ENCODE results near the gene NLK. TPM values are rescaled to one million over a fixed set of nuclear protein-coding genes. Genes with fewer than 3 reads are reported as not detected.
A peak's percentile ranks its signal among the peaks of the same experiment; 100 is the strongest.

Gene NLK
- total RNA-seq, 1 experiment from 2014 or later, result 14.9 TPM

GRCh38 chr17:28177351-28177750 lies 134.9 kb downstream of the NLK start:
- intact Hi-C loops (cut with micrococcal nuclease), result loop anchor here (10.0 kb wide), 1 partner anchor 133 kb away; the partner anchor contains the start of gene NLK
- no peaks in the 10 kb centered on the region for H3K27me3 ChIP-seq (ENCODE audit: low read length)
- no peak overlapping the region for H3K4me3 ChIP-seq (ENCODE audit: low read length)
- BruUV-seq (replicated peaks), result no TSS peak
- no peaks in the 10 kb centered on the region for H3K4me1 ChIP-seq (ENCODE audit: insufficient read depth, low read length)
- H3K4me2 ChIP-seq (ENCODE audit: low read length), result no peak overlapping the region
- no peak overlapping the region for H3K27ac ChIP-seq (ENCODE audit: low read length)
- no peak overlapping the region for H3K9ac ChIP-seq (ENCODE audit: low read length)
- H3K79me2 ChIP-seq (ENCODE audit: low read length), result no peaks in the 10 kb centered on the region
- ChIA-PET POLR2A (ENCODE audit: unreplicated experiment) (no interaction called here), CTCF (no interaction called here)
- H3K9me2 ChIP-seq (replicated peaks; ENCODE audit: low read length), result no peaks in the 10 kb centered on the region
- no peak for TF ChIP-seq EZH2phosphoT487 (IDR thresholded peaks at IDR 0.05; ENCODE audit: borderline replicate concordance, low read length)
- no peak for TF ChIP-seq EZH2 (IDR thresholded peaks at IDR 0.05; ENCODE audit: low read length, unreplicated experiment)
- TF ChIP-seq, protein P1, sequence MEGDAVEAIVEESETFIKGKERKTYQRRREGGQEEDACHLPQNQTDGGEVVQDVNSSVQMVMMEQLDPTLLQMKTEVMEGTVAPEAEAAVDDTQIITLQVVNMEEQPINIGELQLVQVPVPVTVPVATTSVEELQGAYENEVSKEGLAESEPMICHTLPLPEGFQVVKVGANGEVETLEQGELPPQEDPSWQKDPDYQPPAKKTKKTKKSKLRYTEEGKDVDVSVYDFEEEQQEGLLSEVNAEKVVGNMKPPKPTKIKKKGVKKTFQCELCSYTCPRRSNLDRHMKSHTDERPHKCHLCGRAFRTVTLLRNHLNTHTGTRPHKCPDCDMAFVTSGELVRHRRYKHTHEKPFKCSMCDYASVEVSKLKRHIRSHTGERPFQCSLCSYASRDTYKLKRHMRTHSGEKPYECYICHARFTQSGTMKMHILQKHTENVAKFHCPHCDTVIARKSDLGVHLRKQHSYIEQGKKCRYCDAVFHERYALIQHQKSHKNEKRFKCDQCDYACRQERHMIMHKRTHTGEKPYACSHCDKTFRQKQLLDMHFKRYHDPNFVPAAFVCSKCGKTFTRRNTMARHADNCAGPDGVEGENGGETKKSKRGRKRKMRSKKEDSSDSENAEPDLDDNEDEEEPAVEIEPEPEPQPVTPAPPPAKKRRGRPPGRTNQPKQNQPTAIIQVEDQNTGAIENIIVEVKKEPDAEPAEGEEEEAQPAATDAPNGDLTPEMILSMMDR (conservative IDR thresholded peaks at IDR 0.05; ENCODE audit: low read depth, low read length), result no peak
- no peaks in the 10 kb centered on the region for H3K9me3 ChIP-seq (ENCODE audit: low read length)
- H2AFZ ChIP-seq (ENCODE audit: low read length), result no peak overlapping the region
- ATAC-seq (no peak), DNase-seq (no peak)
- H3F3A ChIP-seq (ENCODE audit: low read length, unreplicated experiment), result no peaks in the 10 kb centered on the region
- no peaks in the 10 kb centered on the region; the same call in 1 of the 2 replicates for H3K36me3 ChIP-seq (ENCODE audit: low read depth, low read length)
- H4K20me1 ChIP-seq (ENCODE audit: low read length), result no peaks in the 10 kb centered on the region

GRCh38 chr17:28178800-28179199 lies 136.3 kb downstream of the NLK start:
- no peak overlapping the region for H3K4me2 ChIP-seq (ENCODE audit: low read length)
- no peaks in the 10 kb centered on the region for H3K27me3 ChIP-seq (ENCODE audit: low read length)
- BruUV-seq (replicated peaks), result no TSS peak
- no peaks in the 10 kb centered on the region for H3F3A ChIP-seq (ENCODE audit: low read length, unreplicated experiment)
- no peaks in the 10 kb centered on the region for H3K4me1 ChIP-seq (ENCODE audit: insufficient read depth, low read length)
- no peaks in the 10 kb centered on the region for H4K20me1 ChIP-seq (ENCODE audit: low read length)
- H2AFZ ChIP-seq (ENCODE audit: low read length), result no peak overlapping the region
- no peaks in the 10 kb centered on the region for H3K9me2 ChIP-seq (replicated peaks; ENCODE audit: low read length)
- no peaks in the 10 kb centered on the region for H3K9me3 ChIP-seq (ENCODE audit: low read length)
- peak overlapping the region; percentile 20; the same call in 1 of the 2 replicates for H3K27ac ChIP-seq (ENCODE audit: low read length)
- ChIA-PET CTCF (no interaction called here), POLR2A (ENCODE audit: unreplicated experiment) (no interaction called here)
- no peak for DNase-seq
- intact Hi-C loops (cut with micrococcal nuclease), result loop anchor here (10.0 kb wide), 1 partner anchor 134 kb away; the partner anchor contains the start of gene NLK
- TF ChIP-seq EZH2phosphoT487 (IDR thresholded peaks at IDR 0.05; ENCODE audit: borderline replicate concordance, low read length) (no peak), EZH2 (IDR thresholded peaks at IDR 0.05; ENCODE audit: low read length, unreplicated experiment) (no peak)
- TF ChIP-seq, protein P1 (conservative IDR thresholded peaks at IDR 0.05; ENCODE audit: low read depth, low read length), result no peak
- H3K9ac ChIP-seq (ENCODE audit: low read length), result no peak overlapping the region
- no peak overlapping the region for H3K4me3 ChIP-seq (ENCODE audit: low read length)
- H3K36me3 ChIP-seq (ENCODE audit: low read depth, low read length), result no peaks in the 10 kb centered on the region
- H3K79me2 ChIP-seq (ENCODE audit: low read length), result no peaks in the 10 kb centered on the region
- ATAC-seq, result peak; percentile 62

DNA sequence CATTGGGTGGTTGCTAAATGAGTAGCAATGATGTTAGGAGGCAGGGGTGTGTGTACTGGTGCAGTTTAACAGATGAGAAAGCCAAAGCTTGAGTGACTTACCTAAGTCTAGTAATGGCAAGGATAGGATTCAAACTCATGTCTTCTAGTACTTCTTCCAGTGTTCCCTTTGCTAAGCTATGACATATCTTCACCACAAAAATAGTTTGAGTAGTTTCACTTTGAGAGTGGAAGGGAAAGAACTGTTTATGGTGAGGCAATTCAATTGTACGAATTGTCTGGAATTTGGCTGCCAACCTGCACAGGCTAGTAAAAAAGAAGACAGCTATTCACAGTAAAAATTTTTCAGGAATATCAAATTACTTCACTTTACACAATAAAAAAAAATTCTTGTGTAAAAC lies 138.0 kb downstream of the NLK start:
- no TSS peak for BruUV-seq (replicated peaks)
- Histone ChIP-seq H3K4me1 (ENCODE audit: insufficient read depth, low read length) (no peaks in the 10 kb centered on the region), H3K9ac (ENCODE audit: low read length) (no peak overlapping the region), H3K4me3 (ENCODE audit: low read length) (no peak overlapping the region), H2AFZ (ENCODE audit: low read length) (no peak overlapping the region), H3K27me3 (ENCODE audit: low read length) (no peaks in the 10 kb centered on the region), H3K36me3 (ENCODE audit: low read depth, low read length) (peaks cover 5% of the 10 kb centered on the region), H3K79me2 (ENCODE audit: low read length) (no peaks in the 10 kb centered on the region), H4K20me1 (ENCODE audit: low read length) (no peaks in the 10 kb centered on the region), H3K27ac (ENCODE audit: low read length) (no peak overlapping the region), H3F3A (ENCODE audit: low read length, unreplicated experiment) (no peaks in the 10 kb centered on the region), H3K9me2 (replicated peaks; ENCODE audit: low read length) (no peaks in the 10 kb centered on the region), H3K9me3 (ENCODE audit: low read length) (no peaks in the 10 kb centered on the region), H3K4me2 (ENCODE audit: low read length) (no peak overlapping the region)
- DNase-seq (no peak), ATAC-seq (0 out of 2 replicates have a peak, but pooled peaks have one; percentile 33)
- POLR2A ChIA-PET (ENCODE audit: unreplicated experiment), result no interaction called here
- CTCF ChIA-PET, result no interaction called here
- no peak for TF ChIP-seq EZH2 (IDR thresholded peaks at IDR 0.05; ENCODE audit: low read length, unreplicated experiment)
- TF ChIP-seq EZH2phosphoT487 (IDR thresholded peaks at IDR 0.05; ENCODE audit: borderline replicate concordance, low read length), result no peak
- TF ChIP-seq, protein P1 (conservative IDR thresholded peaks at IDR 0.05; ENCODE audit: low read depth, low read length), result no peak
- intact Hi-C loops (cut with micrococcal nuclease), result no loop called here
